ENCODE results near the gene MEIS2. TPM values are rescaled to one million over a fixed set of nuclear protein-coding genes. Genes with fewer than 3 reads are reported as not detected.

Gene MEIS2
- total RNA-seq, 1 donor from 2014 or later, result 44.9 TPM

Small RNAs within 50 kb of the gene (microRNA-seq; reads per million reads assigned to microRNA genes)
- not detected for gene MIR8063 (ENCODE audit: borderline number of aligned reads)

Data from left ventricle myocardium superior (tissue), 1 donor.